Lower lobe of right lung (tissue), 2 donors: Measurements from ENCODE around the gene WDR75. TPM values are rescaled to one million over a fixed set of nuclear protein-coding genes. Genes with fewer than 3 reads are reported as not detected.

Experiments
- ATAC-seq, 2 donors: fragments of 200-7000 bp; cut with Tn5 transposase; one replicate each; pipeline ENCODE4 v1.9.1; 2020 to 2022; ENCODE audit warnings: mild to moderate bottlenecking in 2 of 2, moderate library complexity in 2 of 2
- DNase-seq: peaks from one replicate; pipeline ENCODE4 v3.0.0-alpha.2; 2020
- H3K27ac ChIP-seq: fragments of 200-600 bp; one replicate; pipeline ENCODE4 v1.8.0; 2022
- H3K27me3 ChIP-seq: fragments of 200-600 bp; one replicate; pipeline ENCODE4 v1.8.0; 2022; ENCODE audit warnings: low read depth
- H3K36me3 ChIP-seq: fragments of 200-600 bp; one replicate; pipeline ENCODE4 v1.8.0; 2022; ENCODE audit warnings: mild to moderate bottlenecking
- H3K4me1 ChIP-seq: fragments of 200-600 bp; one replicate; pipeline ENCODE4 v1.8.0; 2022
- H3K4me3 ChIP-seq: fragments of 200-600 bp; one replicate; pipeline ENCODE4 v1.8.0; 2022; ENCODE audit warnings: mild to moderate bottlenecking
- H3K9me3 ChIP-seq: fragments of 200-600 bp; one replicate; pipeline ENCODE4 v1.8.0; 2022
- intact Hi-C: fragments of 100-400 bp; cut with DNase I; formaldehyde crosslinking; loops from one replicate; pipeline ENCODE4 v1.11.0; 2022
- total RNA-seq: library from RNA; stranded (reverse); fragmentation: NEBNext Ultra II Directional; extraction: Animal tissue kit (Norgen Biotek cat#: 25700); gene quantifications from one replicate; pipeline ENCODE4 v1.2.1, GENCODE V29; 2021
- TF ChIP-seq, protein P1 (sequence below): fragments of 200-600 bp; IDR thresholded peaks from one replicate; pipeline ENCODE4 v1.8.0; 2022; ENCODE audit warnings: antibody characterized with exemption, mild to moderate bottlenecking
- donor health status: DM: no; HTN: yes; CAD: no; lungs with severe emphysema.

Gene WDR75
- total RNA-seq, 1 donor from 2014 or later: 21.1 TPM

DNA sequence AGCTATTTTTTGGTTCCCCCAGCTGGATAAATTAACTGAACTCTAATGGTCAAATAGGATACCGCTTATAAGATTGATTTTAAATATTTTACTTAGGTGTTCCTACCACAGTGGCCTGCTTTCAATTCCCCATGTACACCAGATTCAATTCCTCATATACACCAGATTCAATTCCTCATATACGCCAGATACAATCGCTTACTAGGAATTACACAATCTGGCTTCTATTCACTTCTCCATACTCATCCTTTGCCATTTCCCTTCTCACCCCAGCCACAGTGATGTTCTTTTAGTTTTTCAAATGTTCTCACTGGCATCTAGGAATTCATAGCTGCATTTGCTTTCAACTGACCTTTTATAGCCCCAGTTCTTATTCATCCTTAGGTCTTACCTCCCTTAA lies 72.8 kb downstream of the WDR75 start:
- ATAC-seq (peak; percentile 74 to 76), DNase-seq (no peak)
- Histone ChIP-seq H3K4me3 (no peak overlapping the region), H3K27ac (peak overlapping the region; percentile 22), H3K9me3 (no peaks in the 10 kb centered on the region), H3K27me3 (no peaks in the 10 kb centered on the region), H3K4me1 (peaks cover 13% of the 10 kb centered on the region), H3K36me3 (no peaks in the 10 kb centered on the region)
- TF ChIP-seq, protein P1, sequence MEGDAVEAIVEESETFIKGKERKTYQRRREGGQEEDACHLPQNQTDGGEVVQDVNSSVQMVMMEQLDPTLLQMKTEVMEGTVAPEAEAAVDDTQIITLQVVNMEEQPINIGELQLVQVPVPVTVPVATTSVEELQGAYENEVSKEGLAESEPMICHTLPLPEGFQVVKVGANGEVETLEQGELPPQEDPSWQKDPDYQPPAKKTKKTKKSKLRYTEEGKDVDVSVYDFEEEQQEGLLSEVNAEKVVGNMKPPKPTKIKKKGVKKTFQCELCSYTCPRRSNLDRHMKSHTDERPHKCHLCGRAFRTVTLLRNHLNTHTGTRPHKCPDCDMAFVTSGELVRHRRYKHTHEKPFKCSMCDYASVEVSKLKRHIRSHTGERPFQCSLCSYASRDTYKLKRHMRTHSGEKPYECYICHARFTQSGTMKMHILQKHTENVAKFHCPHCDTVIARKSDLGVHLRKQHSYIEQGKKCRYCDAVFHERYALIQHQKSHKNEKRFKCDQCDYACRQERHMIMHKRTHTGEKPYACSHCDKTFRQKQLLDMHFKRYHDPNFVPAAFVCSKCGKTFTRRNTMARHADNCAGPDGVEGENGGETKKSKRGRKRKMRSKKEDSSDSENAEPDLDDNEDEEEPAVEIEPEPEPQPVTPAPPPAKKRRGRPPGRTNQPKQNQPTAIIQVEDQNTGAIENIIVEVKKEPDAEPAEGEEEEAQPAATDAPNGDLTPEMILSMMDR: no peak
- intact Hi-C loops: no loop called here

DNA sequence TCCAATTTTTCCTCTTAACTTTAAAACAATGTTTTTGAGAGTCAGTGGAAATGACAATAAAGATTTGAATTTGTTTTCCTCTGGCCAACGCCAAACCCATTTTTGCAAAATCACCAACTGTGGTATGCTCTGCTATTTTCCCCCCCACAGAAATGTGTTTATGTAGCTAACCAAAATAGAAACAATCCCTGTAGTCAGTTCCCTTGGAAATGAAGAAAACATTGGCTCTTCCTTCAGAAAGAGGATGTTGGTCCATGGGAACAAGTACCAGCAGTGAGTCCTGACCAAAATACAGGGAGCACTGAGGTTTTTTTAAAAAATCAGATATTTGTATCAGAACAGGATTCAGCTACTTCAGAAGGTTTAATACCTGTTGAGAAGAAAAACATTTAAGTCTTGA lies 74.0 kb downstream of the WDR75 start:
- Histone ChIP-seq H3K36me3 (no peaks in the 10 kb centered on the region), H3K4me1 (peaks cover 13% of the 10 kb centered on the region), H3K4me3 (no peak overlapping the region), H3K9me3 (no peaks in the 10 kb centered on the region), H3K27ac (peak overlapping the region; percentile 22), H3K27me3 (no peaks in the 10 kb centered on the region)
- TF ChIP-seq, protein P1: no peak
- DNase-seq (no peak), ATAC-seq (peak; percentile 41 to 58)
- intact Hi-C loops: no loop called here

DNA sequence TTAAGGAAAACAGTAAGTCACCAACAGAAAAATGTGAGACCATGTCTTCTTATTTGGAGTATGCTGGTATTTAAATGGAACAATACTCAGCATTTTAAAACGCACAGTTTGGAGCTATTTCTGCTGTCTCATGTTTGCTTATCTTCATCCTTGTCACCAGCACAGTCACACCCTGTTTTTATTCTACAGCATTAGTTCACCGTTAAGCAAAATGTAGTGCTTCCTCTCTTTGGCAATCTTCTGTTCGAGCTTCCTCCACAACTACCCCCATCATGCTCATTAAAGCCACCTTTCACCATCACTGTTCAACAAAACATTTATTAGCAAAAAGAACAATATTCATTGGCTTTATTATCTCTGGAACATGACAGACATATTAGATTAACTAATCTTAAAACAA lies 75.3 kb downstream of the WDR75 start:
- Histone ChIP-seq H3K36me3 (no peaks in the 10 kb centered on the region), H3K4me1 (peaks cover 17% of the 10 kb centered on the region), H3K9me3 (no peaks in the 10 kb centered on the region), H3K27ac (no peak overlapping the region), H3K4me3 (no peak overlapping the region), H3K27me3 (no peaks in the 10 kb centered on the region)
- TF ChIP-seq, protein P1: no peak
- DNase-seq: no peak
- no peak for ATAC-seq
- intact Hi-C loops: no loop called here

DNA sequence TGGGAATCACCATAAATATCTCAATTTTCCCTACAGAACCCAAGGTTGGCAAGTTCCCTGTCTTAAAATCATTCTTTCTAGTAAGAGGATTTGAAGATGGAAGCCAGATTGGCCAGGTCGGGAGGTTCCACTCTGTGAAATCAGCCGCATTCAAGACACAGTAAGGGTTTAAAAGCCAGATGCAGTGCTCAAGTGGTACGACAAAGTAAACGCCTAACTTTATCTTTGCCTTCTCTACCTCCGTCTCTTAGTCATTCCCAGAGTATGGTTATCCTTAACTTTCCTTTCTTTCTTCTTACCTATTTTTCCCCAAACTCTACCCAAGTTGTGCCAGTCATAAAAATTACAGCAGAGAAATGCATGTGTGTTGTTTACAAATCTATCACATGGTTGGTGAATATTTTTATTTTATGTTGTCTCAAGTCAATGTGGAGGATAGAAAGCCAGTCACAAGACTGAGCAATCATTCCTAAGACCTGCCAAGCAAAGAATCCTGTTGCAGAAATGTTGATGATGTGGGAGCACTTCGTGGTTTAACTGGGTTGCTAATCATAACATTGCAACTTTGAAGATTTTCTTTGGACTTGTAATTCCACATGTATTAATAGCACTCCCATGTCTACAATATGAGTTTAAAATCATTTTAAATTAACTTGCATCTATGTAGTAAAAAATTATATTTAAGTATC lies 76.7 kb downstream of the WDR75 start:
- no peaks in the 10 kb centered on the region for H3K9me3 ChIP-seq
- DNase-seq (no peak), ATAC-seq (no peak)
- intact Hi-C loops: no loop called here
- TF ChIP-seq, protein P1: no peak
- no peaks in the 10 kb centered on the region for H3K27me3 ChIP-seq
- no peaks in the 10 kb centered on the region for H3K36me3 ChIP-seq
- H3K4me1 ChIP-seq: peaks cover 31% of the 10 kb centered on the region
- H3K27ac ChIP-seq: no peak overlapping the region
- no peak overlapping the region for H3K4me3 ChIP-seq

DNA sequence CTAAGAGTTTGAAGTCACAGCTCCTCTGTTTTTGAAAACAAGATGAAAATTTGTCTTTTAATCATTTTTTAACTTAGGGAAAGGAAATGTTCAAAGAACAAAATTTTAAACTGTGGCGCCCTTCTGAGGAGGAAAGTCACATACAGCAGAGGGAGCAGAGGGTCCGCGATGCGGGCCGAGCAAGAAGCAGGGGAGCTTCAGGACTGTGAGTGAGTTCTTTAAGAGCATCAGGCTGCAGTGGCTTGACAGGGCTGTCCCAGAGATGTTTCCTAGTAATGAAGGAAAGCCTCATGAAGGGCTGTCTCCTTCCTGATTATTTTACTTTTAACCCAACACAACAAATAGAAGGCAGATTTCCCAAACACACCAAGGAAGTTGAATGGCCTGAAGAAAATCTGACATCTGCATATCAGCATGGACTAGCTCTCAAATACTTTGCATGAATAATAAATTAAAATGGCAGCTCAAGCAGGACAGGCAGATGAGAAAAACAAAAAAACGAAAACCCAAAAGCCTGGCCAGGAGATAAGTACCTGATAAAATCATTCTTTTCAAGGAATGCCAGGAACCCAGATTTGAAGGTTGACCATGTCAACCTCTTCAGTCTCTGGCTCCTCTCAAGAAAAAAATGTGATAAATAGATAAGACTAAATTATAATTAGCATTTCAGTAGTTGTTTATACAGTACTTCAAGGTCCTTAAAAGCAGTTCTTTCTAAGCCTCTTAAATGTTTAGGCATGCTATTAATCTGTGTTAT lies 78.5 kb downstream of the WDR75 start:
- no peak overlapping the region for H3K4me3 ChIP-seq
- H3K9me3 ChIP-seq: no peaks in the 10 kb centered on the region
- no peaks in the 10 kb centered on the region for H3K36me3 ChIP-seq
- TF ChIP-seq, protein P1: no peak
- no peaks in the 10 kb centered on the region for H3K27me3 ChIP-seq
- H3K4me1 ChIP-seq: peaks cover 24% of the 10 kb centered on the region
- ATAC-seq (peak in 1 of 2 donors; percentile 63), DNase-seq (no peak)
- intact Hi-C loops: no loop called here
- no peak overlapping the region for H3K27ac ChIP-seq
